Measurements from ENCODE around the gene AIMP1.
"Not testable (repeated sequence)": the region's sequence is repeated elsewhere in the genome, so short reads cannot be mapped to it uniquely, and the experiment has no call there.

Gene AIMP1

DNA sequence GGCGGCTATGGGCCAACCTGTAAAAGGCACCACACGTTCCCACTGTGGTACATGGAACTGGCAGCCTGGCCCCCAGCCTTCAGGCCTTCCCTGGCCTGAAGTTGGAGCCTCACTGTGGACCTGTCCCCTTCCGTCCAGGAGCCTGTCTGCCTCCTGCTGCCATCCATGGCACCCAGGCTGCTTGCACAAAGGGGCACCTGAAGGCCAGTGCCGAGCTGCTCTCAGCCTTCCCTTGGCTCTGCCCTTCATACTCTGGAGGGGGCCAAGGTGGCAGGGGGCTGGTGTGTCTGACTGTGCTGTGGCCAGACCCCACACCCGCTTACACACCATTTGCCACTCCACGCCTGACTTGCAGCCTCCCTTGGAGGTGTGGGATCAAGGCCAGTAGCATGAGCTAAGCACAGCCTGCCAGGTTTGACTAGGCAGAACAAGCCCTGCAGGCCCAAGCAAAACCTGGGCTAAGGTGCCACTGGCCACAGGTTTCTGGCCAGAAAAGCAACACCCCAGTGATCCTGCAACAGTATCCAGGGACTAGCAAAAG lies 69.6 kb downstream of the AIMP1 start:
- H3K27ac ChIP-seq (ENCODE audit: insufficient read depth, low read length, poor library complexity, severe bottlenecking) = no peak overlapping the region
- H3K9me3 ChIP-seq (ENCODE audit: control insufficient read depth, low read length) = no peaks in the 10 kb centered on the region
- H3K4me3 ChIP-seq (ENCODE audit: insufficient read depth, low read depth, low read length, poor library complexity, severe bottlenecking) = no peak overlapping the region
- H3K36me3 ChIP-seq (ENCODE audit: control insufficient read depth, insufficient read depth, low read length) = no peaks in the 10 kb centered on the region
- DNase-seq = no peak
- no peaks in the 10 kb centered on the region for H3K27me3 ChIP-seq (replicated peaks; ENCODE audit: control insufficient read depth, insufficient read depth, low read length, poor library complexity, severe bottlenecking)
- no peaks in the 10 kb centered on the region for H3K4me1 ChIP-seq (ENCODE audit: control insufficient read depth, insufficient read depth, low read length, poor library complexity, severe bottlenecking)

DNA sequence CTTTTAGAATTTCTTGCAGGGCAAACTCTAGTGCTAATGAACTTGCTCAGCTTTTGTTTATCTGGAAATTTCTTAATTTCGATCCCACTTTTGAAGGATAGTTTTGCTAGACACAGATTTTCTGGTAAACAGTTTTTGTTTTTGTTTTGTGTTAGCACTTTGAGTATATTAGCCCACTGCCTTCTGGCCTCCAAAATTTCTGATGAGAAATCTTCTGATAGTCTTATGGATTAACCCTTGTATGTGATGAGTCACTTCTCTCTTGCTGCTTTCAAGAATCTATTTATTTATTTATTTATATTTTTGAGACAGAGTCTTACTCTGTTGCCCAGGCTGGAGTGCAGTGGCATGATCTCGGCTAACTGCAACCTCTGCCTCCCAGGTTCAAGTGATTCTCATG lies 79.2 kb downstream of the AIMP1 start:
- Histone ChIP-seq H3K4me1 (ENCODE audit: control insufficient read depth, insufficient read depth, low read length, poor library complexity, severe bottlenecking) (no peaks in the 10 kb centered on the region), H3K9me3 (ENCODE audit: control insufficient read depth, low read length) (peaks cover 7% of the 10 kb centered on the region), H3K27me3 (replicated peaks; ENCODE audit: control insufficient read depth, insufficient read depth, low read length, poor library complexity, severe bottlenecking) (no peaks in the 10 kb centered on the region), H3K4me3 (ENCODE audit: insufficient read depth, low read depth, low read length, poor library complexity, severe bottlenecking) (no peak overlapping the region), H3K36me3 (ENCODE audit: control insufficient read depth, insufficient read depth, low read length) (no peaks in the 10 kb centered on the region), H3K27ac (ENCODE audit: insufficient read depth, low read length, poor library complexity, severe bottlenecking) (no peak overlapping the region)
- DNase-seq = no peak

DNA sequence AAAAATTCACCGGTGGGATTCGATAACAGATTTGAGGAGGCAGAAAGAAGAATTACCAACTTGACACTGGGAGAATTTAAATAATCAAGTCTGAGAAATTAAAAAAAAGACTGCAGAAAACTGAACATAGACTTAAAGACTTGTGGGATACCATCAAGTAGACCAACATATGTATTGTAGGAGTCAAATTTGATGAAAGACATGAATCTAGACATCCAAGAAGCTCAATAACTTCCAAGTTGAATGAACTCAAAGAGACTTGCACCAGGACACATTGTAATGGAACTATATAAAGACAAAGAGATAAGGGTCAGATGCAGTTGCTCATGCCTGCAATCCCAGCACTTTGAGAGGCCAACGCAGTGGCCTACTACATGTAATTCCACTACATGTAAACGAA lies 82.5 kb downstream of the AIMP1 start:
- H3K9me3 ChIP-seq (ENCODE audit: control insufficient read depth, low read length); H3K4me3 ChIP-seq (ENCODE audit: insufficient read depth, low read depth, low read length, poor library complexity, severe bottlenecking); DNase-seq; H3K27ac ChIP-seq (ENCODE audit: insufficient read depth, low read length, poor library complexity, severe bottlenecking); H3K27me3 ChIP-seq (replicated peaks; ENCODE audit: control insufficient read depth, insufficient read depth, low read length, poor library complexity, severe bottlenecking); H3K4me1 ChIP-seq (ENCODE audit: control insufficient read depth, insufficient read depth, low read length, poor library complexity, severe bottlenecking); H3K36me3 ChIP-seq (ENCODE audit: control insufficient read depth, insufficient read depth, low read length): not testable (repeated sequence)
